HCT116 (cell line): ENCODE measurements around the gene IFNA8. TPM values are rescaled to one million over a fixed set of nuclear protein-coding genes. Genes with fewer than 3 reads are reported as not detected.

Experiments
- ATAC-seq: fragments of 200-7000 bp; cut with Tn5 transposase; 2 replicates; pipeline ENCODE4 v1.9.1; 2020; ENCODE audit warnings: mild to moderate bottlenecking, moderate library complexity
- BruUV-seq: library from RNA; stranded (reverse); fragments of 400-500 nt; replicated peaks from 2 replicates; lab custom pipeline; 2021; lab: Mats Ljungman, UMichigan
- CTCF ChIA-PET: fragments of 300-600 bp; sonication (Branson Sonifier 250); formaldehyde crosslinking; loops from one replicate; lab custom pipeline; 2021; ENCODE audit warnings: antibody characterized with exemption; lab: Charles Lee
- POLR2A ChIA-PET: fragments of 300-600, 350-600 bp; sonication (Branson Sonifier 250); formaldehyde crosslinking; loops from one replicate; lab custom pipeline; 2021; ENCODE audit warnings: antibody characterized with exemption; lab: Charles Lee
- RAD21 ChIA-PET, 2 experiments: fragments of 300-600 bp; sonication (Branson Sonifier 250); formaldehyde crosslinking; loops; one replicate each; lab custom pipeline; 2023; ENCODE audit warnings: low total read pairs in 2 of 2; ENCODE audit not compliant: uncharacterized antibody in 2 of 2, unreplicated experiment in 2 of 2, low non-redundant PET in 1 of 2; lab: Charles Lee
- DNase-seq: peaks from one replicate; pipeline ENCODE4 v3.0.0-alpha.2; 2010; ENCODE audit warnings: low read depth, low spot score
- H2AFZ ChIP-seq: fragments of 200-600 bp; shearing (Covaris generic), sonication (generic); 2 replicates; pipeline ENCODE4 v1.6.1; 2017; ENCODE audit warnings: low read depth, mixed run types, mixed read lengths, antibody characterized with exemption, low read length; ENCODE audit not compliant: poor library complexity, severe bottlenecking
- H3K27ac ChIP-seq: 2 replicates; pipeline ENCODE4 v1.5.1; 2012; ENCODE audit warnings: low read depth, low read length
- H3K27me3 ChIP-seq: fragments of 200-600 bp; sonication (generic); 2 replicates; pipeline ENCODE4 v1.6.1; 2016; ENCODE audit warnings: mixed run types, low read length, mixed read lengths; ENCODE audit not compliant: insufficient read depth
- H3K36me3 ChIP-seq, 2 experiments: fragments of 200-500 bp in 1 of 2; fragments of 200-600 bp in 1 of 2; sonication (Bioruptor generic) in 1 of 2; sonication (generic) in 1 of 2; 2 replicates each; pipeline versions ENCODE4 v1.5.1 to v1.6.1; 2014 to 2016; ENCODE audit warnings: low read length in 2 of 2, inconsistent platforms in 1 of 2, mixed read lengths in 1 of 2, mixed run types in 1 of 2; ENCODE audit not compliant: insufficient read depth in 2 of 2, control insufficient read depth in 1 of 2
- H3K4me1 ChIP-seq, 2 experiments: fragments of 200-600 bp in 1 of 2; sonication (generic) in 1 of 2; 2 replicates each; pipeline versions ENCODE4 v1.5.1 to v1.6.1; 2012 to 2017; ENCODE audit warnings: low read length in 2 of 2, inconsistent platforms in 1 of 2, mild to moderate bottlenecking in 1 of 2, mixed read lengths in 1 of 2, mixed run types in 1 of 2, moderate library complexity in 1 of 2; ENCODE audit not compliant: insufficient read depth in 2 of 2, control insufficient read depth in 1 of 2
- H3K4me2 ChIP-seq: fragments of 200-600 bp; sonication (generic); 2 replicates; pipeline ENCODE4 v1.6.1; 2017; ENCODE audit warnings: mixed run types, low read length, mixed read lengths
- H3K4me3 ChIP-seq, 2 experiments: fragments of 200-600 bp in 1 of 2; sonication (generic) in 1 of 2; replicated peaks in 1 of 2; 2 replicates each; pipeline ENCODE4 v1.5.1; 2011 to 2016; ENCODE audit warnings: low read length in 2 of 2, control low read depth in 1 of 2, low read depth in 1 of 2, mild to moderate bottlenecking in 1 of 2, mixed read lengths in 1 of 2, mixed run types in 1 of 2
- H3K79me2 ChIP-seq: fragments of 200-600 bp; sonication (generic); 2 replicates; pipeline ENCODE4 v1.6.1; 2017; ENCODE audit warnings: mild to moderate bottlenecking, mixed run types, low read length, moderate library complexity, mixed read lengths; ENCODE audit not compliant: insufficient read depth
- H3K9ac ChIP-seq: fragments of 200-600 bp; sonication (generic); 2 replicates; pipeline ENCODE4 v1.6.1; 2016; ENCODE audit warnings: low read length, mixed read lengths
- H3K9me2 ChIP-seq: fragments of 200-600 bp; sonication (generic), shearing (Covaris generic); 2 replicates; pipeline ENCODE4 v1.6.1; 2017; ENCODE audit warnings: mixed run types, mild to moderate bottlenecking, moderate library complexity; ENCODE audit not compliant: insufficient read depth
- H3K9me3 ChIP-seq, 2 experiments: fragments of 200-500 bp in 1 of 2; fragments of 200-600 bp in 1 of 2; sonication (Bioruptor generic) in 1 of 2; sonication (generic) in 1 of 2; 2 replicates each; pipeline ENCODE4 v1.6.1; 2014 to 2017; ENCODE audit warnings: low read length in 2 of 2, mixed read lengths in 2 of 2, inconsistent platforms in 1 of 2, low read depth in 1 of 2, mild to moderate bottlenecking in 1 of 2, mixed run types in 1 of 2, moderate library complexity in 1 of 2; ENCODE audit not compliant: control insufficient read depth in 1 of 2, insufficient read depth in 1 of 2
- H4K20me1 ChIP-seq: fragments of 200-600 bp; sonication (generic), shearing (Covaris generic); 2 replicates; pipeline ENCODE4 v1.6.1; 2017; ENCODE audit warnings: mixed run types, mild to moderate bottlenecking, moderate library complexity; ENCODE audit not compliant: insufficient read depth
- CBX3 ChIP-seq: IDR thresholded peaks from 2 replicates; pipeline ENCODE4 v1.6.1; 2012; ENCODE audit warnings: low read depth
- EGR1 ChIP-seq: IDR thresholded peaks from 2 replicates; pipeline ENCODE4 v1.6.1; 2012; ENCODE audit warnings: low read depth
- EZH2 ChIP-seq: fragments of 200-600 bp; sonication (generic); IDR thresholded peaks from 2 replicates; pipeline ENCODE4 v1.6.1; 2017; ENCODE audit warnings: antibody characterized with exemption, mixed run types
- EZH2phosphoT487 ChIP-seq: fragments of 200-600 bp; IDR thresholded peaks from 2 replicates; pipeline ENCODE4 v1.6.1; 2018; ENCODE audit warnings: antibody characterized with exemption, borderline replicate concordance
- JUND ChIP-seq: IDR thresholded peaks from 2 replicates; pipeline ENCODE4 v1.6.1; 2012
- POLR2A ChIP-seq: IDR thresholded peaks from 2 replicates; pipeline ENCODE4 v1.7.0; 2011; ENCODE audit warnings: borderline replicate concordance; ENCODE audit not compliant: insufficient read depth, insufficient read length; ENCODE audit errors: extremely low read depth
- POLR2AphosphoS5 ChIP-seq: IDR thresholded peaks from 2 replicates; pipeline ENCODE4 v1.6.1; 2011; ENCODE audit warnings: mild to moderate bottlenecking, low read depth, low read length, moderate library complexity
- RAD21 ChIP-seq: IDR thresholded peaks from 2 replicates; pipeline ENCODE4 v1.6.1; 2012; ENCODE audit warnings: low read depth, mild to moderate bottlenecking
- SIN3A ChIP-seq: IDR thresholded peaks from 2 replicates; pipeline ENCODE4 v1.6.1; 2012; ENCODE audit warnings: low read depth
- SP1 ChIP-seq: IDR thresholded peaks from 2 replicates; pipeline ENCODE4 v1.6.1; 2012; ENCODE audit warnings: low read depth
- ZFX ChIP-seq: fragments of 450-650 bp; IDR thresholded peaks from 2 replicates; pipeline ENCODE4 v1.6.1; 2017
- ZNF274 ChIP-seq: fragments of 200-500 bp; sonication (Bioruptor generic); IDR thresholded peaks from 2 replicates; pipeline ENCODE4 v1.6.1; 2014; ENCODE audit warnings: mild to moderate bottlenecking, low read depth, low read length, inconsistent platforms
- intact Hi-C: fragments of 100-400 bp; cut with micrococcal nuclease; formaldehyde crosslinking; loops from 2 replicates; pipeline ENCODE4 v1.10.0; 2022
- total RNA-seq: library from RNA; stranded (reverse); gene quantifications from one replicate; pipeline ENCODE4 v1.2.1, GENCODE V29; 2021; ENCODE audit not compliant: unreplicated experiment
- TF ChIP-seq, protein P1 (sequence below): IDR thresholded peaks from 2 replicates; pipeline ENCODE4 v1.6.1; 2012
- TF ChIP-seq, protein P2 (sequence below), 3 experiments: fragments of 200-600 bp in 1 of 3; sonication (generic) in 1 of 3; IDR thresholded peaks in 2 of 3; conservative IDR thresholded peaks in 1 of 3; 2 replicates each; pipeline ENCODE4 v1.5.1; 2012 to 2017; ENCODE audit warnings: low read depth in 2 of 3, low read length in 2 of 3, antibody characterized with exemption in 1 of 3, borderline replicate concordance in 1 of 3, control low read depth in 1 of 3, mild to moderate bottlenecking in 1 of 3, mixed read lengths in 1 of 3, mixed run types in 1 of 3, moderate library complexity in 1 of 3; ENCODE audit not compliant: insufficient read depth in 1 of 3
- TF ChIP-seq, protein P3 (sequence below): IDR thresholded peaks from 2 replicates; pipeline ENCODE4 v1.6.1; 2012

IFNA8 gene
- total RNA-seq, 1 experiment from 2014 or later = not detected

GRCh38 chr9:21428235-21428634 lies 19.3 kb downstream of the IFNA8 start:
- POLR2A ChIA-PET = no interaction called here
- no TSS peak for BruUV-seq
- CTCF ChIA-PET = no interaction called here
- H3K36me3 ChIP-seq = no peaks in the 10 kb centered on the region
- intact Hi-C loops = no loop called here
- H3K9ac ChIP-seq = no peak overlapping the region
- H3K9me2 ChIP-seq = no peaks in the 10 kb centered on the region
- H3K4me1 ChIP-seq = no peaks in the 10 kb centered on the region
- no peaks in the 10 kb centered on the region for H4K20me1 ChIP-seq
- TF ChIP-seq SP1 (no peak), EZH2 (no peak), EZH2phosphoT487 (no peak), ZFX (no peak), POLR2A (no peak), RAD21 (no peak), JUND (no peak), POLR2AphosphoS5 (no peak), EGR1 (no peak), SIN3A (no peak), CBX3 (no peak), ZNF274 (no peak)
- TF ChIP-seq, protein P1, sequence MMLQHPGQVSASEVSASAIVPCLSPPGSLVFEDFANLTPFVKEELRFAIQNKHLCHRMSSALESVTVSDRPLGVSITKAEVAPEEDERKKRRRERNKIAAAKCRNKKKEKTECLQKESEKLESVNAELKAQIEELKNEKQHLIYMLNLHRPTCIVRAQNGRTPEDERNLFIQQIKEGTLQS = no peak
- TF ChIP-seq, protein P2, sequence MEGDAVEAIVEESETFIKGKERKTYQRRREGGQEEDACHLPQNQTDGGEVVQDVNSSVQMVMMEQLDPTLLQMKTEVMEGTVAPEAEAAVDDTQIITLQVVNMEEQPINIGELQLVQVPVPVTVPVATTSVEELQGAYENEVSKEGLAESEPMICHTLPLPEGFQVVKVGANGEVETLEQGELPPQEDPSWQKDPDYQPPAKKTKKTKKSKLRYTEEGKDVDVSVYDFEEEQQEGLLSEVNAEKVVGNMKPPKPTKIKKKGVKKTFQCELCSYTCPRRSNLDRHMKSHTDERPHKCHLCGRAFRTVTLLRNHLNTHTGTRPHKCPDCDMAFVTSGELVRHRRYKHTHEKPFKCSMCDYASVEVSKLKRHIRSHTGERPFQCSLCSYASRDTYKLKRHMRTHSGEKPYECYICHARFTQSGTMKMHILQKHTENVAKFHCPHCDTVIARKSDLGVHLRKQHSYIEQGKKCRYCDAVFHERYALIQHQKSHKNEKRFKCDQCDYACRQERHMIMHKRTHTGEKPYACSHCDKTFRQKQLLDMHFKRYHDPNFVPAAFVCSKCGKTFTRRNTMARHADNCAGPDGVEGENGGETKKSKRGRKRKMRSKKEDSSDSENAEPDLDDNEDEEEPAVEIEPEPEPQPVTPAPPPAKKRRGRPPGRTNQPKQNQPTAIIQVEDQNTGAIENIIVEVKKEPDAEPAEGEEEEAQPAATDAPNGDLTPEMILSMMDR (IDR thresholded peaks at IDR 0.05 in 2 of 3, conservative IDR thresholded peaks at IDR 0.05 in 1 of 3; ENCODE audit: borderline replicate concordance in 1 of 3, insufficient read depth in 1 of 3, low read depth in 2 of 3, low read length in 2 of 3) = no peak
- TF ChIP-seq, protein P3, sequence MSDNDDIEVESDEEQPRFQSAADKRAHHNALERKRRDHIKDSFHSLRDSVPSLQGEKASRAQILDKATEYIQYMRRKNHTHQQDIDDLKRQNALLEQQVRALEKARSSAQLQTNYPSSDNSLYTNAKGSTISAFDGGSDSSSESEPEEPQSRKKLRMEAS = no peak
- H3K27ac ChIP-seq = no peak overlapping the region
- ATAC-seq = no peak
- DNase-seq = no peak
- H3K79me2 ChIP-seq = no peaks in the 10 kb centered on the region
- H2AFZ ChIP-seq = no peak overlapping the region
- no peak overlapping the region for H3K4me3 ChIP-seq
- H3K9me3 ChIP-seq = no peaks in the 10 kb centered on the region
- H3K4me2 ChIP-seq = no peak overlapping the region
- RAD21 ChIA-PET = no interaction called here
- H3K27me3 ChIP-seq = no peaks in the 10 kb centered on the region
